ENCODE results near the gene DLGAP4.

DLGAP4 gene

DNA sequence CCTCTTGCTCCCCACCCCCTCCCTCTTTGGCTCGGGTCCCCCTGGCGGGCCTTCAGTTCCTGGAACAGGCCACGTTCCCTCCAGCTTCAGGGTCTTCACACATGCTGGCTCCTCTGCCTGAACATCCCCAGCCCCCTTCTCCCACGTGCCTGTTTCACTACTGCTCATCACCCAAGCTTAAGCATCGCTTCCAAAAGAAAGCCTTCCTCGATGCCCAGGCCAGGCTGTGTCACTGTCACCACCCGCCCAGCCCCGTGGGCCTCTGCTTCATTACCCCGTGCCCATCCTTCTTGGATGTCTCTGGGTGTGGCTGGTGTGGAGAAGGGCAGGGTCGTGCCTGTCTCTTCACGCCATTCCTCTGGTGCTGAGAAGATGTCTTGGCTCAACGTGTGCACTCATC is 2.8 kb downstream of the DLGAP4 start:
- no peak for DNase-seq

DNA sequence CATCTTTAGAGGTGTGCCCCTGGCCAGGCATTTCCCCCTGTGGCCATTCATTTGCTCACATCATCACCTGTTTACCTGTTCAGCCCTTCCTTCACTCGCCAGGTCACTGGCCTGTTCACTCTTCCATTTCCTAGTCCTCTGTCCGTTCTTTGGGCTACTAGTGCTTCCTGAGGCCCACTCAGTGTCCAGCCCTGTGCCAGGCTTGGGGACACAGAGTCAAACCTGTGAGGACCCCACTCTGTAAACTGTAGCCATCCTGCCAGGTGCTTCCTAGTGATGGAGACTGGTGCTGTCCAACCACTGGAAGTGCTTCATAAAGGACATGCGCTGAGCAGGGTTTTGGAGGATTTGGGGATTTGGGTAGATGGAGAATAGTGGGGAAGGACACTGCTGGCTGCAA is 3.5 kb downstream of the DLGAP4 start:
- DNase-seq = no peak

DNA sequence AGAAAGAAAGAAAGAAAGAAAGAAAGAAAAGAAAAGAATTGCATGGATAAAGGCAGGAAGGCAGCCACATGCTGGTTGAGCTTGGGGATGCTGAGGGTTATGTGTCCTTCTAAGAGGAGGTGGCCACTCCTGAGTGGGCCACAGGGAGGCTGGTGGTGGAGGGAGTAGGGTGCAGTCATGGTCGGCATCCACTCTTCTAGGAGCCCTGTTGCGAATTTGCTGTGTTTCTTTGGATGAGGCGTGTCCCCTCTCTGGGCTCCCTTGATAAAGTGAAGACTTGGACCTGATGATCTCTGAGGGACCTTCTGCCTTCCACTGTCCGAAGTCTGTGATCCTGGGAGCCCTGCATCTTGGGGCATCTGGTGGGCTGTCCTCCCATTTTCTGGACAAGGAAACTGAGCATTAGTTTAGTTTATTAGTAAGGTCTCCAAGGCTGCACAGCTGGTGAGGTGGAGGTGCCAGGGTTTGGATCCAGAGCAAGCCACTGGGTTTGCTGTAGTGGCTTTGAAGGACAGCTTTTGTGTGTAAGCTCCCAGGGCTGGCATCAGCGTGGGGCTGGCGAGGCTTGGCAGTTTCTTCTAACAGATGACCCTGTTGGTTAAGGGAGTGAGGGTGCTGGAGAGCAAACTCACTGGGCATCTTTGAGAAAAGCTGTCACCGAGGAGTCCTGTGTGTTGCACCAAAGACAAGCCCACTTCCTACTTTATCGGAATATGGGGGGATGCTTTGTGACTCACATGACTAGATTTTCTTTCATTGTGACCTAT is 4.3 kb downstream of the DLGAP4 start:
- no peak for DNase-seq

DNA sequence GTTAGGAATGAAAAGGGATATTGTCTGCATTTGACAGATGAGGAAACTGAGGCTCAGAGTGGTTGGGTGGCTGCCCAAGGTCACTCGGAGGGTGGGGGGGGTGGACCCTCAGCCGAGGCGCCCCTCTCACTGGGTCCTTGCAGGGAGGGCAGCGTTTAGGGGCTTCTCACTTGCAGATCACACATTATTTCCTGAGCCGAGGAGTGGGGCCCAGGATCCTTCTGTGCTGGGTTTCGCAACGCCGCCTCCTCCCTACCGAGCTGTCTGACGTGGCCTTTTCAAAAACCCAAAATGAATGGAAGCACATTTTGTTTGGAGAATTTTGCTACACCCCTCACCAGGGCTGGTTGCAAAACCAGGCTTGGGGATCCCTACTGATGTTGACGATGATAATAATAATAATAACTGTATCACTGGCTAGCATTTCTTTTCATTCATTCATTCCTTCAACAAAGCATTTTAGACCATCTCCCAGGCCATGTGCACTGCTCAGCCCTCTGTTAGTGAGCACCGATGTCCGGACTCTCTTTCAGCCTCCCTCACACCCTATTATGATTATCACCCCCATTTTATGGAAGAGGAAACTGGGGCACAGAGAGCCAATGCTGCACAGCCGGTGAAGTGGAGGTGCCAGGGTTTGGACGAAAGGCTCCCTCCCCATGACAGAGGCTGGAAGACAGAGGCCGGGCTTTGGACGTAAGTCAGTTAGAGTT is 5.2 kb downstream of the DLGAP4 start:
- no peak for DNase-seq

DNA sequence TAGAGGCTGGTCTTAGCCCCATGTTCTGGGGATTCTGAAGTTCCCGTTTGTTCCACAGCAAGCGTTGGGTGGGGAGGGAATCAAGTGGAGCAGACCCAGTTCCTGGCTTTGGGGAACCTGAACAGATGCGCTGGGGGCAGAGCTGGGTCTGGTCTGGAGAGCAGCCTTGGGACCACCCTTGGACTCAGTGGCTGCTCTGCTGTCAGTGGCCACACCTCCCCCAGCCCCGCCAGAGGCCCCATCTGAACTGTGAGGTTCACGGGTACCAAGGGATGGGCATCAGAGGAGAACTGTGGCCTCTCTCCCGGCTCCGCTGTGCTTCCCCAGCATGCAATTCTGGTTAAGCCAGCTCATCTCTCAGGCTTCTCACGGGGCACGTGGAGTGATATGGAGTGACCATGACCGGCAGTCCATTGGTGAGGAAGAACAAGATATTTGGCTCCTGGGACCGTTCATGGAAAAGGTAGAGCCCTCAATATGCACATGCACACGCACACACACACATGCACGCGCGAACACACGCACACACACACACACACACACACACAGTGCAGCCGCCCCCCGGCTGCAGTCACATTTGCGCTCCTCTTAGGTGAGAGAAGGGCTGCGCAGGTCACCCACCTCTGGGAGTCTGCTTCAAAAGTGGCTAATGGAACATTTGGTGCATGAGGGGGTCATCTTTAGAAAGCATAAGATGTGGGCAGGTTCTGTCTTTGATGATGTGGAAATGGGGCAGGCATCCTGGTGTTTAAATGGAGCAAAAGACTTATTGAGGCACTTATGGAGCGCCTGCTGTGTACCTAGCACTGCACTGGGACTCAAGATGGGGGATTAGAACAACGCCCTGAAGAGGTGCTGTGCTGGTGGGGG is 6.0 kb downstream of the DLGAP4 start:
- DNase-seq = no peak

DNA sequence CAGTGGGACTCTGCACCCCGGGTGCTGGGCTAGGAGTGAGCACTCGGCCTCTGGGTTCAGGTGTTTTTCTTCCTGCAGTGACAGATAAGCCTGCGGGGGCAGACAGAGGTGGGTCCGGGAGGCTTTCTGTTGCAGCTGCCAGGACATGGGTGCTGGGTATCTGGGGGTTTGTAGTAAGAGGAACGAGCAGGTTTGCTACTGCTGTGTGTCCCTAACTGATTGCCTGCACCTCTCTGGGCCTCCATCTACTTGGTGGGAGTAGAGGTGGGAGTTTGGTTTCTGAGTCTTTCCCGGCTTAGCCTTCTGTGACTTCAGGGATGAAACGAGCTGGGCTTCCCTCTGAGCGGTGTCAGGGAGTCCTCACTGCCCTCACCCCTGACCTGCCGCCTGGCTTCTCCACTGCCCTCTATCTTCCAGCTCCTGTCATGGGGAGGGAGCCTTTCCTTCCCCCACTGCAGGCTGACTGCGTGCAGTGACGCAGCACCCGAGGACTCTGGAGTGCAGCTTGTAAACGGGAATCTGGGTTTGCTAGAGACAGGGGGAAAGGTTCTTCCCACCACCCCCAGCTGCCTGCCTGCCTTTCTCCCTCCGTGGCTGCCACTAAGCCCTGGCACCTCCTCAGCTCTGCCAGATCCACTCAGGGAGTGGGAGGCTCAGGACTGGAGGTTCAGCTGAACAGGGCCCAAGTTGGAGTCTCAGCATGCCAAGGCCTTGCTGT is 6.7 kb downstream of the DLGAP4 start:
- no peak for DNase-seq

DNA sequence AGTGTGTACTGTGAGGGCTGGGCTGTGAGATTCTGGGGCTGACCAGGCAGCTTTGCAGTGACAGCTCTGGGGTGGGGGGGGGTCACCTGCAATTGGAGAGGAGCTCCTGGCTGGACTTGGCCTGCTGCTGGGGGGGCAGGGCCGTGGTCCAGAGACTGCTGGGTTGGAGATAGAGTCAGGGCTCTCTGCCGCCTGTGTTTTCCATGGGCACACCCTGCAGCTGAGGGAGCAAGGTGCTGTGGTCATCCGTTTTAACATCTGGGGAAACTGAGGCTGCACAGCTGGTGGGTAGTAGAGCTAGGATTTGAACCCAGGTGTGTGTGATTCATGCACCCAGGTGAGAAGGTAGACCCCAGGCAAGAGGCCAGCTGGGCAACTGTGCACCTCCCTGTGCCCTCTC is 7.3 kb downstream of the DLGAP4 start:
- no peak for DNase-seq

DNA sequence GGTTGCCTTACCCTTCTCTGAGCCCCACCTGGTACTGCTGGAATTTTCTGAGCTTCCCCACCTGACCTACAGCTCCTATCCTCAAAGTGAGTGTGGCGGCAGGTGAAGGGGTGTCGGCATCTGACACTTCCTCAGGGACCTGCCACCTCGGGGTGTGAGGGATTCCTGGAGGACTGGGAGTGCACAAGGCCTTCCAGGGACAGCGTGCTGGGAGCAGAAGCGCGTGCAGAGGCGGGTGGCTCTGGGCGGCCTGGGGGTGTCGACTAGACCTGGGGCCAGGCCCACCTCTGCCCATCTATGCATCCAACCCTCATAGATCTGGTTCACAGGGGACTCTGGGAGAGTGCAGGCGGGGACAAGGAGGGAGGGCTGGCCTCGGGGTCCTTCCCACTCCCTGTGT is 7.8 kb downstream of the DLGAP4 start:
- no peak for DNase-seq

DNA sequence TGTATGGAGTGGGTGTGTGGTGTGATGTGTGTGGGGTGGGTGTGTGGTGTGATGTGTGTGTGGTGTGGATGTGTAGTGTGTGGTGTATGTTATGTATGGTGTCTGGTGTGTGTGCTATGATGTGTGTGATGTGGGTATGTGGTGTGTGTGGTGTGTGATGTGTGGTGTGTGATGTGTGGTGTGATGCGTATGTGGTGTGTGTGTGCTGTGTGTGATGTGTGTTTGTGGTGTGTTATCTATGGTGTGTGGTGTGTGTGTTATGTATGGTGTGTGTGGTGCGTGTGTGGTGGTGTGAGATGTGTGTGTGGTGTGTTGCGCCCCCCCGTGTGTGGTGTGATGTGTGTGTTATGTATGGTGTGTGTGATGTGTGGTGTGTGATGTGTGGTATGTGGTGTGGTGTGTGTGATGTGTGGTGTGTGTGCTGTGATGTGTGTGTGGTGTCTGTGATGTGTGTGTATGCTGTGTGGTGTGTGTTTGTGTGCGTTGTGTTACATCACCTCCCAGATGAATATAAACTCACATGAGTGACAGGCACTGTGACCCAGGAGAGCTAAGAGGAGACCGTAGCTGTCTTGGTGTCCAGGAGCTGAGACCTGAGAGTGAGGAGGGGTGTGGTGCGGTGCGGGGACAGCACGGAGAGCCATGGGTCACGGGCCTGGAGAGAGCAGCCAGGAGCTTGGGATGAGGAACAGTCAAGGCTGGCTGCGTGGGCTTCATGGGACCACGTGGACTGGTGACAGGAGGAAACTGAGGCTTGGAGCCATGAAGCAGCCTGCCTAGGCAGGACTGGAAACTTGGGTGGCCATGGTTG is 8.8 kb downstream of the DLGAP4 start:
- DNase-seq = no peak

DNA sequence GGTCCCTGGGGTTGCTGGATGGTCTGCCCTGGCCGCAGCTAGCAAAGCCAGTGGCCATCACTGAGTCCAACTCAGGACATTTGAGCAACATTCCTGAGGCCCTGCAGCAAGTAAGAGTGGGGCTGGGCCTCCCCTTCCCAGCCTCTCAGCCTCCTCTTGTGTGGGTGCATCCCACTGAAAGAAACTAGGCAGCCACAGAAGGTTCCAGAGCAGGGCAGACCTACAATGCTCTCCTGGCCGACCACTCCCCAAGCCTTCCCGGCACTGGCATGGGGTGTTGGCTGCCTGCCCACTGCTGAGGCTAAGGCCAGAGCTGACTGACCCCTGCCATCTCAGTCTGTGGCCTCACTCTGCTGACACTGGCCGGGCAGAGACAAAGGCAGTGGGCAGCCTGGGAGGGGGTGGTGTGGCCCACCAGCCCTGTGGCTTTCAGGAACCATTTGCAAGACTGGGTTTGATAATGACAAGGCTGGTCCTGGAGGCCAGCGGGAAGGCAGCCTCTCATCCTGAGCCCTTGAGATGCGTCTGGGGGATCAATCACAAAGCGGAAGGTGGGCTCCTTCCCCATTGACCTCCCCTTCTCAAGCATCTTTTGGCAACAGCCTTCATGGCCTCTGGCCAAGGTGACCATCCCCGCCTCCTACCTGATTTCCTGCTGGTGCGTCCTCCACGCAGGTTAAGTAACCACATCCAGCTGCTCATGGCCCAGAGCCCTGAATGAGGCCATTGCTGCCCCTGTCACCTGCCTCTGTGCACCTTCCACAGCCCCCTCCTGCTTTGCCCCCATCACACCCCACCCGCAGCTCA is 9.6 kb downstream of the DLGAP4 start:
- no peak for DNase-seq

DNA sequence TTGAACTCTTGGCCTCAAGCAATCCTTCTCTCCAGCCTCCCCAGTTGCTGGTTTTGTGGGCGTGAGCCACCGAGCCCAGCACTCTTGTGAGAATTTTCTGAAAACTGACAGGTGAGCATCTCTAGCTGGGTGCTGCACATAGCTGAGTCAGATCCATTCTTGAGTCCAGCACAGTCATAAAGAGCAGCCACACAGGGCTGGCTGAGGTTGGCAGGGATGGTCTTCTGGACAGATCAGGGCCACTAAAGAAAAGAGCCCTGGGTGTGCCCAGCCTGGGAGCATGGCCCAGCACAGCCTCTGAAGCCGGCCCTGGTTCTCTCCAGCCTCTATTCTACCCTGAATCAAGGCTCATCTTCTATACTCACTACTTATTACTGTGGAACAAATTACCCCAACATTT is 11.5 kb downstream of the DLGAP4 start:
- DNase-seq = no peak

DNA sequence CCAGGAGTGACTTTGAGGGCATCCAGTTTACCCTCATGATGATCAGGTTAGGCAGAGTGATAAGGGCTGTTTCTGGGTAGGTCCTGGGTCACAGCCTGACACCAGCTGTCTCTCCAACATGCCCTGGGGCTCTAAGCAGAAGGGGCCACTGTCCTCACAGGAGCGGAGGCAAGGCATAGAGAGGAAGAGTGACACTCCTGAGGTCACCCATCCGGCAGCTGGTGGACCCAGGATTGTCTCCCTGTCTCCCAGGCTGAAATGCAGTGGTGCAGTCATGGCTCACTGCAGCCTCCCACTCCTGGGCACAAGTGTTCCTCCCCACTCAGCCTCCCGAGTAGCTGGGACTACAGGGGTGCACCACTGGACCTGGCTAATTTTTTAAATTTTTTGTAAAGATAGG is 12.0 kb downstream of the DLGAP4 start:
- no peak for DNase-seq

DNA sequence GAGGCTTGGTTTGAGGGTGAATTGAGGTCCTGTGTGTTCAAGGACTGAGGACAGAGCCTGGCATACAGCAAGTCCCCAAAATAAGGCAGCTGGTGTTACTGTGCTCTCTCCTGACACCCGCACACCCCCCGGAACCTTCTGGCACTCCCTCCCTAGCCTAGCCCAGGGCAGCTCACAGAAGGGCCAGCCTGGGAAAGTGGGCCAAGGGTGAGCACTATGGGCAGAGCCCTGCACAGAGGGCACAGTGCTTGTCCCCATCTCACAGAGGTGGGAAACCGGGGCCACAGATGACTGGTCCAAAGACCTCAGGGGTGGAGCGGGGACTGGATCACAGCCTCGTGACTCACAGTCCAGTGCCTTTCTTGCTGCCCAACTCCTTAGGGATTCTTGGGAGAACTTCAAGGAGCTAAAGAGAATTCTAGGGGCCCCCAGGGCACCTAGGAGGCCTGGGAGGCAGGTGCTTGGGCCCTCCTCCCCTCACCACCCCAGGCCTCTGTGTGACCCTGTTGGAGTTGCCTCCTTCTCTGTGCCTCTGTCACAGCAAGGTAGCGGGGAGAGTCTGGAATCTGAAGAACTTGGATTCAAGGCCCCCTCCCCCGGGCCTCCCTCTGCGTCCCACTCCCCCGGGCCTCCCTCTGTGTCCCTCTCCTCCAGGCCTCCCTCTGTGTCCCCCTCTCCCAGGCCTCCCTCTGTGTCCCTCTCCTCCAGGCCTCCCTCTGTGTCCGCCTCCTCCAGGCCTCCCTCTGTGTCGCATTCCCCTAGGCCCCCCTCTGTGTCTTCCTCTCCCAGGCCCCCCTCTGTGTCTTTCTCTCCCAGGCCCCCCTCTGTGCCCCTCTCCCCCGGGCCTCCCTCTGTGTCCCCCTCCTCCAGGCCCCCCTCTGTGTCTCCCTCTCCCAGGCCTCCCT is 13.5 kb downstream of the DLGAP4 start:
- no peak for DNase-seq

DNA sequence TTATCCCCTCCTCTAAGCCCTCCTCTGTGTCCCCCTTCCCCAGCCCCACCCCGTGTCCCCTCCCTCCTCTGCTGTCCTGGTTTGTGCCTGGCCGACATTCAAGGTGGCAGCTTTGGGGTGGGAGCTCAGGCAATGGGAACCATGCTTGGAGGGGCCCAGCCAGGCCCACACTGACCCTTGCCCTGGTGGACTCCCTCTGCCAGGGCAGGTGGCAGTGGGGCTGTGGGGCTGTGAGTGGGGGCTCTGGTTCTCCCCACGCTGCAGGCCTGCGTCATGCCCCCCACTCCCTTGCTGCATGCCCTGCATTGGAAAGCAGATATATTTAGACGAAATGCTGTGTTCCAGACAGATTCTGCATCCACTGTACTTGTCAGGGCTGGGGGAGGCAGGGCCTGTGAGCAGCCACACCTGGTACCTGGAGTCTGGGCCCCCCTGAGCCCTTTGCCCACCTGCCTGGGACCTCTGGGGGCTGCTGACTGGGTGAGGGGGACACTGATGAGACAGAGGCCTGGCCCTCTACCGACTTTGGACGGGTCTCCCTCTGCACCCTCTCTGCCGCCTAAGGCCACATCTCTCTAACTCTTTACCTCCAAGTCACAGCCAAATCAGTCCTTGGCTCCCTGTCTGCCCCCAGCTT is 14.2 kb downstream of the DLGAP4 start:
- DNase-seq = no peak

DNA sequence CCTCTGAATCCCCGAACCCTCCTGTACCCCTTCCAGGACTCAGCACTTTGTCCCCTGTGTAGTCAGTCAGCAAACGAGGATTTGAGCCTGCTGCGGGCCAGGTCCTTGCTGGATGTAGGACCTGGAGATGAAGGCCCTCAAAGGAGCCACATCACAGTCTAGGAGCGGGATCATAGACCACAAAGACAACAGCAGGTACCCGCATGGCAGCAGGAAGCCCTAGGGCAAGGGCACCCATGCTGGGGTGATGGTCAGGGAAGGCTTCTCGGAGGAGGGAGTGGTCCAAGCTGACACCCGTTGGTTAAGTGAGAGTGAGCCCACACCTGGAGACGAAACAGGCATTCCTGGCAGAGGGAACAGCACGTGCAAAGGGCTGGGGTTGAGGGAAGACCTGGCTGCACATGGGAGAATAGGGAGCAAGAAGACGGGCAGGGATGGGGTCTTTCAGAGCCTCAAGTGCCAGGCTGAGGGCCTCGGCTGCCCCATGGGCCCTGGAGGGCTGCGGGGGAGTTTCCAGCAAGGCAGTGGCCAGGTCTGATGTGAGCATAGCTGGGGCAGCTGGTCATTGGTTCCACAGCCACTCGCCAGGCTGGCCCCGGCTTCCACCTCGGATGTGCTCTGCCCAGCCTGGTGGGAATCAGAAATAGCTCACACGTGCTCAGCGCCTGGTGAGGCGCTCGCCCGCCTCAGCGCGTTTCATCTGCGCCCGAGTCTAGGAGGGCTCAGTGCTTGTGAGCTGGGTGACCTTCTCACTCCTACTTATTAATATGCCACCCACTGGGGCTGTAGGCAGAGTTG is 15.0 kb downstream of the DLGAP4 start:
- DNase-seq = no peak

DNA sequence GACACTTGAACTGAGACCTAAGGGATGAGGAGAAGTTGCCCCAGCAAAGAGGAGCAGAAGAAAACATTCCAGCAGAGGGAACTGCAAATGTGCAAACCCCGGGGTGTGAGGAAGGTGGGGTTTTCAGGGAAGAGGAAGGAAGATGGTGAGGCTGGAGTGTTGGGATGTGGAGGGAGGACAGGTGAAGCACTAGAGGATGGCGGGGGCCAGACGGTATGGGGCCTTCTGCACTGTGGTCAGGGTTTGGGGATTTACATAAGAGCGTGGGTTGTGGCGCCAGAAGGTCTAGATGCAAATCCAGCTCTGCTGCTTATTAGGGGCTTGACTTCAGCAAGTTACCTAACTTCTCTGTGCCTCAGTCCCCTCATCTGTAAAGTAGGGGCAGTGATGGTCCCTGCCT is 16.0 kb downstream of the DLGAP4 start:
- no peak for DNase-seq

DNA sequence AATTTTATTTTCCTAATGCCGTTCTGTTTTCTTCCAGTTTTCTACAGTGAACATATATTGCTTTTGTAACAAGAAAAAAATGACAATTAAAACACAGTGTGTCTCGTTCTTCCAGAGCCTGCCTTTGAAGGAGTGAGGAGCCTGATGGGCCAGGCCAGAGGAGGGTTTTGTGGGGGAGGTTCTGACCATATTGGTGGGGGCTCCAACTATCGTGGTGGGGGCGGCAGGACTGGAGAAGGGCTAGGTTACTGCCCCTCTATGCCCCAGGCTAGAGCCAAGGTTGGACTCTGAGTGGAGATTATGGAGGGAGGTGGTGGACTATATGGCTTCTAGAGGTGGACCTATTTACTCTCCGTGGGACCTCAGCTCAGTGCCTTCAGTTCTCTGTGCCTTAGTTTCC is 24.0 kb downstream of the DLGAP4 start:
- DNase-seq = no peak

DNA sequence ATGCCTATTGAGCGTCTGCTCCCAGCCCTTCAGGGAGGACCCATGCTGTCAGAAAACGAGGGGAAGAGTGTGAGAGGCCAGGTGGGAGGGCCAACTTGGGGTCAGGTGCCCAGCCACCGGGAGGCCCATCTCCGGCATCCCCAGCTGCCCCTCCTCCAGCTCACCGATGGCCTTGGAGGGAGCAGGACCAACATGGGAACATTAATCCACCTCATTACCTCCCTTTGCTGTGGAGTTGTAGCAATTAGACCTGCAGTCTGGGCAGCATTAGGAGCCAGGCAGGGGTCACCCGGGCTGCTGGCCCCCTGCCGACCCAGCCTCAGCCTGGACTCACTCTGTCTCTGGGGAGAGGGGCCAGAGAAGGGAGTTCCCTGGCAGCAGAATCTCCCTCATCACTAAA is 25.1 kb downstream of the DLGAP4 start:
- DNase-seq = no peak

DNA sequence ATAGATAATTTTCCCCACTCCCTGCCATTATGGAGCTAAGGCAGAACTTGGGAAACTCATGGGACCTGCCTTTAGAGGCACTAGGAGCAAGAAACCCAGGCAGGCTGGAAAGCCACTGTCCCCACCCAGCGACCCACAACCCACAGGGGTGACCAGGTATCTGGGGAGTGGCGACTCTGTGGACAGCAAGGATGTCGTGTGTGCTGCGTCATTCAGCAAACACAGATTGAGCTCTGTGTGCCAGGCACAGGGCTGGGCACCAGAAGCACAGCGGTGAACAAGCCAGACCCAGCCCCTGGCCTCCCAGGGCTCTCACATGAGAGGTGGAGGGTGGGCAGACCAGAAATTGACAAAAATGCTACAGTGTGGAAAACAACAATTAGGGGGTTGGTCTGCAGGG is 27.7 kb downstream of the DLGAP4 start:
- DNase-seq = no peak

Data from HCEC 1CT (cell line).